ENCODE results near the gene GBX2. TPM values are rescaled to one million over a fixed set of nuclear protein-coding genes. Genes with fewer than 3 reads are reported as not detected.

GBX2 gene
- total RNA-seq, 1 experiment from 2014 or later: 5.9 TPM

DNA sequence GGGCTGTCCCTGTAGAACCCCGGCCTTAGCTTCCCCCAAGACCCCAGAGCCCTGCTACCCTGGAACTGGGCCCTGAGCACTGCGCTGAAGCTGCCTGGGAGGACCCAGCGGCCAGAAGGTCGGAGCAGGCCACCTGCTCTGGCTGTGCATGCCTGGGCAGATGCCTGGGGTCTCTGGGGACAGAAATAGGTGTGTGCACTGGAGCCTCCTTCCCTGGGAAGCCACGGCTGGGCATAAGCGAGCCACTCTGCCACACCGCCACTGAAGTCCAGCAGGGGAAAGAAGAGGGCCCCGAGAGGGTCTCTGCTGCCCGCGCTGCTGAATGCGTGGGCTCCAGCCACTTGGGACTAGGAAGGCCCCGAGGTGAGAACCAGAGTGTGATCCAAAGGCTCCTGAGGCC is 6.7 kb downstream of the GBX2 start:
- Histone ChIP-seq H3K9me2 (ENCODE audit: insufficient read depth) (no peaks in the 10 kb centered on the region), H3K27ac (ENCODE audit: low read depth, low read length) (peak overlapping the region; percentile 33; the same call in 1 of the 2 replicates), H3K9ac (ENCODE audit: low read length) (no peak overlapping the region), H3K79me2 (ENCODE audit: insufficient read depth, low read length) (no peaks in the 10 kb centered on the region), H3K27me3 (ENCODE audit: insufficient read depth, low read length) (no peaks in the 10 kb centered on the region), H3K4me1 (ENCODE audit: control insufficient read depth in 1 of 2, insufficient read depth in 2 of 2, low read length in 2 of 2) (peaks cover 0 to 13% of the 10 kb centered on the region in 2 experiments; a peak in 1 of 4 replicates), H3K9me3 (ENCODE audit: control insufficient read depth in 1 of 2, insufficient read depth in 1 of 2, low read depth in 1 of 2, low read length in 2 of 2) (no peaks in the 10 kb centered on the region), H3K4me2 (ENCODE audit: low read length) (no peak overlapping the region), H4K20me1 (ENCODE audit: insufficient read depth) (no peaks in the 10 kb centered on the region), H3K36me3 (ENCODE audit: control insufficient read depth in 1 of 2, insufficient read depth in 2 of 2, low read length in 2 of 2) (no peaks in the 10 kb centered on the region), H2AFZ (ENCODE audit: low read depth, low read length, poor library complexity, severe bottlenecking) (no peak overlapping the region), H3K4me3 (replicated peaks in 1 of 2; ENCODE audit: low read depth in 1 of 2, low read length in 2 of 2) (no peak overlapping the region)
- ATAC-seq (no peak), DNase-seq (ENCODE audit: low read depth, low spot score) (no peak)
- ChIA-PET CTCF (no interaction called here), RAD21 (ENCODE audit: low non-redundant PET in 1 of 2, low total read pairs in 2 of 2, uncharacterized antibody in 2 of 2, unreplicated experiment in 2 of 2) (no interaction called here), POLR2A (no interaction called here)
- TF ChIP-seq, protein P1, sequence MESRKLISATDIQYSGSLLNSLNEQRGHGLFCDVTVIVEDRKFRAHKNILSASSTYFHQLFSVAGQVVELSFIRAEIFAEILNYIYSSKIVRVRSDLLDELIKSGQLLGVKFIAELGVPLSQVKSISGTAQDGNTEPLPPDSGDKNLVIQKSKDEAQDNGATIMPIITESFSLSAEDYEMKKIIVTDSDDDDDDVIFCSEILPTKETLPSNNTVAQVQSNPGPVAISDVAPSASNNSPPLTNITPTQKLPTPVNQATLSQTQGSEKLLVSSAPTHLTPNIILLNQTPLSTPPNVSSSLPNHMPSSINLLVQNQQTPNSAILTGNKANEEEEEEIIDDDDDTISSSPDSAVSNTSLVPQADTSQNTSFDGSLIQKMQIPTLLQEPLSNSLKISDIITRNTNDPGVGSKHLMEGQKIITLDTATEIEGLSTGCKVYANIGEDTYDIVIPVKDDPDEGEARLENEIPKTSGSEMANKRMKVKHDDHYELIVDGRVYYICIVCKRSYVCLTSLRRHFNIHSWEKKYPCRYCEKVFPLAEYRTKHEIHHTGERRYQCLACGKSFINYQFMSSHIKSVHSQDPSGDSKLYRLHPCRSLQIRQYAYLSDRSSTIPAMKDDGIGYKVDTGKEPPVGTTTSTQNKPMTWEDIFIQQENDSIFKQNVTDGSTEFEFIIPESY (IDR thresholded peaks at IDR 0.05; ENCODE audit: extremely low read depth, insufficient replicate concordance, low read length): no peak
- TF ChIP-seq REST (IDR thresholded peaks at IDR 0.05; ENCODE audit: low read depth) (no peak), CEBPB (IDR thresholded peaks at IDR 0.05; ENCODE audit: low read depth) (no peak), ZFX (IDR thresholded peaks at IDR 0.05) (no peak), EZH2 (IDR thresholded peaks at IDR 0.05) (no peak), YY1 (IDR thresholded peaks at IDR 0.05; ENCODE audit: extremely low read depth, insufficient replicate concordance, low read depth, low read length) (no peak), RAD21 (IDR thresholded peaks at IDR 0.05; ENCODE audit: low read depth) (no peak), POLR2A (IDR thresholded peaks at IDR 0.05; ENCODE audit: borderline replicate concordance, extremely low read depth, insufficient read depth, insufficient read length) (no peak), ELF1 (IDR thresholded peaks at IDR 0.05; ENCODE audit: borderline replicate concordance, low read depth) (no peak), JUND (IDR thresholded peaks at IDR 0.05) (no peak), CTCF (IDR thresholded peaks at IDR 0.05 in 2 of 3, conservative IDR thresholded peaks at IDR 0.05 in 1 of 3; ENCODE audit: borderline replicate concordance in 1 of 3, insufficient read depth in 1 of 3, low read depth in 2 of 3, low read length in 2 of 3) (no peak), ZNF274 (IDR thresholded peaks at IDR 0.05; ENCODE audit: low read depth, low read length) (no peak), EGR1 (IDR thresholded peaks at IDR 0.05; ENCODE audit: low read depth) (no peak), FOSL1 (IDR thresholded peaks at IDR 0.05; ENCODE audit: low read depth) (no peak), CBX3 (IDR thresholded peaks at IDR 0.05; ENCODE audit: low read depth) (no peak), SRF (IDR thresholded peaks at IDR 0.05; ENCODE audit: low read depth) (no peak)
- intact Hi-C loops (cut with micrococcal nuclease): no loop called here
- BruUV-seq (replicated peaks): no TSS peak
